ENCODE data around the gene RBM3. TPM values are rescaled to one million over a fixed set of nuclear protein-coding genes. Genes with fewer than 3 reads are reported as not detected.

The RBM3 gene
- polyA plus RNA-seq, 1 of the 3 experiments (the other 2 are of a cell fraction), result 183 TPM

- Histone ChIP-seq H3K27ac (ENCODE audit: low read depth in 2 of 2, low read length in 1 of 2) (0 out of 4 replicates have a peak overlapping the region, but pooled peaks of 1 of the 2 experiments have one; percentile 28), H3K36me3 (replicated peaks in 1 of 2; ENCODE audit: control insufficient read depth in 1 of 2, insufficient read depth in 2 of 2, low read length in 1 of 2) (no peaks in the 10 kb centered on the region), H3K4me1 (ENCODE audit: control insufficient read depth in 1 of 2, insufficient read depth in 2 of 2, low read depth in 1 of 2, low read length in 1 of 2) (no peaks in the 10 kb centered on the region), H3K9ac (no peak overlapping the region), H3K79me2 (ENCODE audit: insufficient read depth) (no peaks in the 10 kb centered on the region), H3K4me3 (ENCODE audit: low read depth in 2 of 2, low read length in 1 of 2) (no peak overlapping the region), H3K27me3 (ENCODE audit: insufficient read depth) (no peaks in the 10 kb centered on the region; the same call in 1 of the 2 replicates), H2AFZ (ENCODE audit: low read depth) (no peak overlapping the region), H3K9me3 (no peaks in the 10 kb centered on the region), H3F3A (replicated peaks; ENCODE audit: insufficient read depth) (no peaks in the 10 kb centered on the region), H3K9me2 (no peaks in the 10 kb centered on the region), H4K20me1 (ENCODE audit: insufficient read depth) (no peaks in the 10 kb centered on the region), H3K4me2 (no peak overlapping the region)
- CTCF ChIA-PET, result no interaction called here
- WGBS (ENCODE audit: low lambda C conversion rate), result 64% methylated on average over 21 of the region's 21 CpGs
- POLR2A ChIA-PET, result no interaction called here
- DNase-seq, result no peak
- TF ChIP-seq EP300 (IDR thresholded peaks at IDR 0.05; ENCODE audit: borderline replicate concordance in 1 of 2, low read depth in 1 of 2, low read length in 1 of 2) (no peak), SIN3A (IDR thresholded peaks at IDR 0.05; ENCODE audit: borderline replicate concordance, low read depth, low read length) (no peak), TAF1 (IDR thresholded peaks at IDR 0.05; ENCODE audit: borderline replicate concordance, low read depth, low read length) (no peak), ZBTB33 (IDR thresholded peaks at IDR 0.05; ENCODE audit: borderline replicate concordance, low read depth) (no peak), NRF1 (IDR thresholded peaks at IDR 0.05; ENCODE audit: low read depth, low read length) (no peak), GATA2 (CRISPR knock-in tag; IDR thresholded peaks at IDR 0.05) (no peak), GABPA (IDR thresholded peaks at IDR 0.05; ENCODE audit: low read depth) (no peak), MEF2A (IDR thresholded peaks at IDR 0.05; ENCODE audit: borderline replicate concordance, low read depth) (no peak), MAX (IDR thresholded peaks at IDR 0.05; ENCODE audit: low read depth) (no peak), JUND (IDR thresholded peaks at IDR 0.05) (no peak), CHD2 (IDR thresholded peaks at IDR 0.05; ENCODE audit: low read length, partially characterized antibody) (no peak), PBX3 (IDR thresholded peaks at IDR 0.05) (no peak), FOXM1 (IDR thresholded peaks at IDR 0.05; ENCODE audit: low read depth) (no peak), RAD21 (IDR thresholded peaks at IDR 0.05; ENCODE audit: low read length) (no peak), RFX5 (IDR thresholded peaks at IDR 0.05; ENCODE audit: low read length) (no peak), SMC3 (IDR thresholded peaks at IDR 0.05; ENCODE audit: low read depth, low read length) (no peak)
These were observed 16.2 kb downstream of the RBM3 start for GRCh38 chrX:48590203-48591103.

Measured in SK-N-SH (cell line).